IPS-15b (cell line): Measurements from ENCODE around the gene SEMG1.

ENCODE experiments used
- H3K27me3 ChIP-seq: one replicate; pipeline ENCODE4 v1.6.1; 2013; ENCODE audit warnings: low read length; ENCODE audit not compliant: control insufficient read depth, insufficient read depth
- H3K36me3 ChIP-seq: one replicate; pipeline ENCODE4 v1.6.1; 2013; ENCODE audit warnings: low read length; ENCODE audit not compliant: control insufficient read depth, insufficient read depth
- H3K4me1 ChIP-seq: one replicate; pipeline ENCODE4 v1.6.1; 2013; ENCODE audit warnings: mild to moderate bottlenecking, low read length; ENCODE audit not compliant: control insufficient read depth, insufficient read depth
- H3K4me3 ChIP-seq: one replicate; pipeline ENCODE4 v1.5.1; 2013; ENCODE audit warnings: low read depth, low read length
- H3K9ac ChIP-seq: one replicate; pipeline ENCODE4 v1.6.1; 2013; ENCODE audit warnings: low read depth, mild to moderate bottlenecking, low read length
- H3K9me3 ChIP-seq: one replicate; pipeline ENCODE4 v1.6.1; 2013; ENCODE audit warnings: mild to moderate bottlenecking, low read length; ENCODE audit not compliant: control insufficient read depth, insufficient read depth

Gene SEMG1, protein sequence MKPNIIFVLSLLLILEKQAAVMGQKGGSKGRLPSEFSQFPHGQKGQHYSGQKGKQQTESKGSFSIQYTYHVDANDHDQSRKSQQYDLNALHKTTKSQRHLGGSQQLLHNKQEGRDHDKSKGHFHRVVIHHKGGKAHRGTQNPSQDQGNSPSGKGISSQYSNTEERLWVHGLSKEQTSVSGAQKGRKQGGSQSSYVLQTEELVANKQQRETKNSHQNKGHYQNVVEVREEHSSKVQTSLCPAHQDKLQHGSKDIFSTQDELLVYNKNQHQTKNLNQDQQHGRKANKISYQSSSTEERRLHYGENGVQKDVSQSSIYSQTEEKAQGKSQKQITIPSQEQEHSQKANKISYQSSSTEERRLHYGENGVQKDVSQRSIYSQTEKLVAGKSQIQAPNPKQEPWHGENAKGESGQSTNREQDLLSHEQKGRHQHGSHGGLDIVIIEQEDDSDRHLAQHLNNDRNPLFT

DNA sequence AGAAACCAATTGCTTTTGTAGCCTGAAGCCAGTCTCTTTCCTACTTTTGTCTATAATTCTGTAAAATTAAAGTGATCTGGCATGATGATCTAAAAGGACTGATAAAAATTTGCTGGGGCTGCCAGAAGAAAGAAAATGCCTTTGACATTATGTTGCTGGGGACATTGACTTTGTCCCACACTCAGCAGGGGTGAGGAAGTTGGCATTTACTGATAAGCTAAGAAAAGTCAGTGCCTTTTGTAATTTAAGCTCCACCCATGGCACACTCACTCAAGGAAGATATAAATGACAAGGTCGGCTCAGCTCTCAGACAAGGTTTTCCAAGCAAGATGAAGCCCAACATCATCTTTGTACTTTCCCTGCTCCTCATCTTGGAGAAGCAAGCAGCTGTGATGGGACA is at the start of gene SEMG1:
TSS of gene SEMG1 (plus strand) at position 309 of the 400 bp plus-strand sequence. CDS start at position 330, 21 bp downstream.
- H3K9ac ChIP-seq, result no peak within 1 kb of the TSS
- H3K4me3 ChIP-seq, result no peak within 1 kb of the TSS
- H3K4me1 ChIP-seq, result peaks cover 14% of the 10 kb centered on the region
- no peaks in the 10 kb centered on the region for H3K9me3 ChIP-seq
- no peaks in the 10 kb centered on the region for H3K27me3 ChIP-seq
- no peaks in the 10 kb centered on the region for H3K36me3 ChIP-seq

DNA sequence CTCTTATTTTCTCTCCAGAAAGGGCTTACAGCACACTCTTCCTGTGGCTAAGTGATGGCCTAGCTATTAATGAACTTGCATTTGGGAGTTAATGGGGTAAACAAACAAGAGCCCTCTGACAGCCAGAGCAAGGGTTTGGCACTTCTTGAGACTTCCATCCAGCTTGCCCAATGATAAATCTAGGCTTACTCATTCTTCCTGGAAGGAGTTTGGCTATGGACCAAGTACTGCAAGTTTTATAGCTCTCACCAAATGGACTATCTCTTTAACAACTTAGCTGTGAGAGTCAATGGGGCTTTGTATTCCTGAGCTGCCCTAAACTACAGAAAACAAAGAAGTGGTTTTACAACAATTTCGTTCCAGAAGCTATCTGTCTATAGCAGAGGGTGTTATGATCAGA is 48.9 kb upstream of the SEMG1 start:
- no peaks in the 10 kb centered on the region for H3K4me1 ChIP-seq
- H3K27me3 ChIP-seq, result no peaks in the 10 kb centered on the region
- H3K9ac ChIP-seq, result no peak overlapping the region
- no peaks in the 10 kb centered on the region for H3K36me3 ChIP-seq
- H3K9me3 ChIP-seq, result no peaks in the 10 kb centered on the region
- H3K4me3 ChIP-seq, result no peak overlapping the region

DNA sequence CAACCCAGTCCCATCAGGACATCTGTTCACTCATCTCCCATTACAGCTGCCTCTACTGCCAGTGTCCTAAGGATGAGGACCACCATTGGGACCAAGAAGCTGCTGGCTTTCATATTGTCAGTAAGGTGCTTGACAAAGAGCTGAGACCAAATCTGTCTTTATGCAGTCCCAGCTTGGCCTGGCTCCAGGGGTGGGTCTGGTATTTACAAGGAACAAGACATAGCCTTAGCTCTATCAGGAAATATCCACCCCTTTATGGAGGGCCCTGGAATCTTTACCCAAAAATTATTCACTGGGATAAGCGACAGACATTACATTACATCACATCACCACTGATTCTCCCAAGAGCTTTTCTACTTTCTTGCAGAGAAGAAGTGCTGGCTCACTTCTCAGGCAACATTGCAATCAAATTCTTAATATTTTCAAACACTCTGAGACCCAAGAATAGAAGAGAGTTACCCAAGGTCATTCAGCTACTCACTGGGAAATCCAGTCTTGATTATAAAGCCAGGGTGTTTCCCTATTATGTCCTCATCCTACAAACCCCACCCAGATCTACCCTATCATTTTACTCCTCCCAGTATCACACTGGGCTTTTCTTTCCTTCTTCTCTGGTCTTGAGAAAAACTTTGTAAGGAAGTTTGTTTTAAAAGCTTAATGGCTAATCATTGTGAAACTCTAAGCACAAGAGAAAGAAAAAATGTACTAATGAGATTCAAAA is 43.6 kb upstream of the SEMG1 start:
- Histone ChIP-seq H3K4me1 (no peaks in the 10 kb centered on the region), H3K9me3 (no peaks in the 10 kb centered on the region), H3K9ac (no peak overlapping the region), H3K36me3 (no peaks in the 10 kb centered on the region), H3K4me3 (no peak overlapping the region), H3K27me3 (no peaks in the 10 kb centered on the region)

DNA sequence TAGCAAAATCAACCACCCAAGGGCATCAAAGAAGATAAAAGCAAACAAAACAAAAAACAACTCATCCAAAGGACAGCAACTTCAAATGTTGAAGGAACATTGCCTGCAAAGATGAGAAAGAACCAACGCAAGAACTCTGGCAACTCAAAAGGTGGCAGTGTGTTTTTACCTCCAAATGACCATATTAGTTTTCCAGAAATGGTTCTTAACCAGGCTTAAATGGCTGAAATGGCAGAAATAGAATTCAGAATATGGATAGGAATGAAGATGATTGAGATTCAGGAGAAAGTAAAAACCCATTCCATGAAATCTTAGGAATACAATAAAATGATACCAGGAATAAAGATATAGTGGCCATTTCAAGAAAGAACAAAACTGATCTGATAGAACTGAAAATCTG is 41.9 kb upstream of the SEMG1 start:
- Histone ChIP-seq H3K4me3 (no peak overlapping the region), H3K4me1 (no peaks in the 10 kb centered on the region), H3K9ac (no peak overlapping the region), H3K27me3 (no peaks in the 10 kb centered on the region), H3K36me3 (no peaks in the 10 kb centered on the region), H3K9me3 (no peaks in the 10 kb centered on the region)

DNA sequence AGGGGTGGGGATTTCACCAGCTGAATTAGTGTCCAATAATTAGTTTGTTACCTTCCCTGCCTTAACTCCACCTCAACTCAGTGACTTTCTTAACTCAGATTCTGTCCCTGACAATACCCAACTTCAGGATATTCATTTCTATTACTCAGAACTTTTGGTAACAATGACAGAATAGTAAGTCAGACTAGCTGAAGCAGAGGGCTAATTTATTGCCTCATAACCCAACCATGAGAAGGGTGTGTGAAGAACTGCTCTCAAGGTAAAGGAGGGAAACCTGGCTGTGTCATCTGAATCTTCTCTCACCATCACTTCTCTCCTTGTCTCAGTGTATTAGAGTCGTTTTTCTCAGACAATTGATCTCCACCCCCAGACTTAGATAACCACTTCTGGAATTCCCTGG is 33.3 kb upstream of the SEMG1 start:
- Histone ChIP-seq H3K36me3 (no peaks in the 10 kb centered on the region), H3K27me3 (peaks cover 3% of the 10 kb centered on the region), H3K4me3 (no peak overlapping the region), H3K9me3 (no peaks in the 10 kb centered on the region), H3K4me1 (peaks cover 3% of the 10 kb centered on the region), H3K9ac (no peak overlapping the region)

DNA sequence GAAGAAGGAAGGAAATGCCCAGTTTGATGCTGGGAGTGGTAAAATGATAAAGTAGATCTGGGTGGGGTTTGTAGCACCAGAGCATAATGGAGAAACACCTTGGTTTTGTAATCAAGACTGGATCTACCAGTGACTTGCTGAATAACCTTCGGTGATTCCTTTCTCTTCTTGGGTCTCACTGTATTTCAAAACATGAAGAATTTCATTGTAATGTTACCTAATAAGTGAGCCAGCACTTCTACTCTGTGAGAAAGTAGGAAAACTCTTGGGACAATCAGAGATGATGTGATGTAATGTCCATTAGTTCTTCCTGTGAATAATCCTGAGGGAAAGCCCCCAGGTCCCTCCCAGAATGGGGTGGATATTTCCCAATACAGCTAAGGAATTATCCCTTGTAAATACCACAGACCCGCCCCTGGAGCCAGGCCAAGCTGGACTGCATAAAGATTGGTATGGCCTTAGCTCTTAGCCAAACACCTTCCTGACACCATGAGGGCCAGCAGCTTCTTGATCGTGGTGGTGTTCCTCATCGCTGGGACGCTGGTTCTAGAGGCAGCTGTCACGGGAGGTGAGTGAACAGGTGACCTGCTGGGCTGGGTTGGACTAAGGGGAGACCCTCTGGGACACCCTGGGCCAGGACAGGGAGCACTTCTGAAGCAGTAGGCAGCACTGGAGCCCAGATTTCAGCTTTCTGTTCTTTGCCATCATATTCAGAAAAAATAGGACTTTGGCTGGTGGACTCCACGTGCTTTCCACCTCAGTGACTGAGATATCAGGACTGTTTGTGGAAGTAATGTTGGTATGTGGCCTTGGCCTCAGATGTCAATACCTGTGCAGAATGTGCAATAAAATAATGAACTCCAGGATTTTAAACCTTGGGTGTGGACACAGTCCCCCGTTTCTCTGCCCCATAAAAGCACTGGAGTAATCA is 32.1 kb upstream of the SEMG1 start, which contains the start of gene PI3:
TSS of gene PI3 (plus strand) at position 469 of the 931 bp plus-strand sequence. CDS start at position 490, 21 bp downstream.
- Histone ChIP-seq H3K4me3 (no peak within 1 kb of the TSS), H3K36me3 (no peaks in the 10 kb centered on the region), H3K9me3 (no peaks in the 10 kb centered on the region), H3K27me3 (peaks cover 3% of the 10 kb centered on the region), H3K4me1 (peaks cover 3% of the 10 kb centered on the region), H3K9ac (no peak within 1 kb of the TSS)

DNA sequence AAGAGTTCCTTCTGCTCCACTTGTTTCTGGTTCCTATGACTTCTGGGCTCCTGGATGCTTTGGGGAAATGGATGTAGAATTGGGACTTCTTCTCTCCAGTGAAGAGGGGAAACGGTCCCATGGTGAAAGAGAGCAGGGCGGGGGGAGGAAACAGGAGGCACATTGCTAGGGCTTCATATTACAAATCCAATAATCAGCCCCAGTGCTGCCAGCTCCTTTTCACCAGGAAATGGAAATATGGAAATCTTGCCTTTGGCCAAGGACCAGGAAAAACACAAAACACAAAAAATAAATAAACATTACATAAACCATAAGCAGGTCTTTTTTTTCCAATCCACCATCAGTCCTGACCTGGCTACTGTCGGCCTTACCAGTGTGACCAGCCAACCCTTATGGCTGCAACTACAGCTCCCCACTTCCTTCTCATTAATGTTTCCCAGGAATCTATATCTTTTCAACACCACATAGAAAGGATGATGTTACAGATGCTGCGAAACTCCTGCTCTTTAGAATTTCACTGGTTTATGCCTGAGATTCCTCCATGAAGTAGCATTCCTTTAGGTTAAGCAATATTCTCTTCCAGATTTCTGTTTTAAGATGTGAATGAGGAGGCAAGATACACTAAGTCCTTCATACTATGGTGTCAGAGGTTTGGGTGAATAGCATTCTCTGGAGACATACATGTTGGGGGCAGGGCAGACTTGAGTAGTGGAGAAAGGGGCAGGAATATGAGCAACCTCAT is 30.1 kb upstream of the SEMG1 start:
- H3K9me3 ChIP-seq, result no peaks in the 10 kb centered on the region
- no peak overlapping the region for H3K4me3 ChIP-seq
- no peaks in the 10 kb centered on the region for H3K36me3 ChIP-seq
- H3K9ac ChIP-seq, result no peak overlapping the region
- H3K27me3 ChIP-seq, result peaks cover 3% of the 10 kb centered on the region
- H3K4me1 ChIP-seq, result peaks cover 3% of the 10 kb centered on the region

DNA sequence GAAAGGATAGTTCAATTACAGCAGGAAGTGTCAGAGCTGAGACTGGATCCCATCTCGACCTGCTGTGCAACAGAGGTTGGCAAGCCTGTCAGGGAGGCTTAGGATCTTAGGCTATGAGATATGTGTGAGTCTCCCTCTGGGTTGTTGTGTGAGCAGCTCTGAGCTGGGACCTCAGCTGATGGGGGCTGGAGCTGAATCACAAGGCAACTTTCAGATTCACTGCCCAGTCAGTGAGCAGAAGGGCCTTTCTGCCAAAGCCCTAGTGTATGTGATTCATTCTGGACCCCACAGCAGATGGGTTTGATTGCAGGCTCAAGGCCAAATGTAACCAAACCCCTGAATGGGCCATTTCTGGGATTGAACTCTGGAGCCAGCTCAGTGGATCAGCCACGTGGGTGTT is 27.7 kb upstream of the SEMG1 start:
- no peaks in the 10 kb centered on the region for H3K27me3 ChIP-seq
- H3K4me1 ChIP-seq, result peaks cover 3% of the 10 kb centered on the region
- no peaks in the 10 kb centered on the region for H3K9me3 ChIP-seq
- no peak overlapping the region for H3K9ac ChIP-seq
- H3K4me3 ChIP-seq, result no peak overlapping the region
- no peaks in the 10 kb centered on the region for H3K36me3 ChIP-seq

DNA sequence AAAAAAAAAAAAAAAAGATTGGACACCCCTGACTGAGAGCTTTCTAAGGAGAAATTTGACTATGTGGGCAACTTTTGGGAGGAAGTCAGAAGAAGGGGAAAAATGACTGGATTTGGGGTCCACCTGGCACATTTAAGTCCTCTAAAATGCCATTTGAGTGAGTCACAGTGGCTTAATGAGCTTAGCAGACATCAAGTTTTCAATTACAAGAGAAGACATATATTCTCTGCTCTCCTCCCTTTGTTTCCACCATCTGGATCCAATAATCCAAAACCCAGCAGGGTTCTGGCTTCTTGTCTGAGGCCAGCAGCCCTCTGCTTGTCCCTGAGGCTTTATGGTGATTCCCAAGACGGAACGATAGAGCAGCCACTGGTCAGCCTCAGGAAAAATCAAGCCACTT is 25.2 kb upstream of the SEMG1 start:
- Histone ChIP-seq H3K9me3 (no peaks in the 10 kb centered on the region), H3K36me3 (no peaks in the 10 kb centered on the region), H3K9ac (no peak overlapping the region), H3K27me3 (no peaks in the 10 kb centered on the region), H3K4me3 (no peak overlapping the region), H3K4me1 (peaks cover under 1% of the 10 kb centered on the region)

DNA sequence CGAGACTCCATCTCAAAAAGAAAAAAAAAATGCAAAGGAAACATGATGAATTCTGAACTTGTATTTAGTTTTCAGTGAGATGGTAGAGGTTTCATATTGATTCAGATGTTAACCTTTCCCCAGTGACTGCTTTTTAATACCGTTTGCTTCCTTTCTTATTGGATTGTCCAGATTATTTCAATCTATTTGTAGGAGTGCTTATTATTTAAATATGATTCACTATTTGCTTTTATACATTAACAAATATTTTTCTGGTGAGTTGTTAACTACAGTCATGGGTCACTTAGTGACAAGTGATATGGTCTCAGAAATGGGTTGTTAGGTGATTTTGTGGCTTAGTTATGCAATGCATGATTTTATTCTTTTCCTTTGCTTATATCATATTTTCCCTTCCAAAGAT is 23.7 kb upstream of the SEMG1 start:
- H3K4me1 ChIP-seq, result no peaks in the 10 kb centered on the region
- H3K36me3 ChIP-seq, result no peaks in the 10 kb centered on the region
- H3K9ac ChIP-seq, result no peak overlapping the region
- H3K27me3 ChIP-seq, result no peaks in the 10 kb centered on the region
- no peaks in the 10 kb centered on the region for H3K9me3 ChIP-seq
- H3K4me3 ChIP-seq, result no peak overlapping the region

DNA sequence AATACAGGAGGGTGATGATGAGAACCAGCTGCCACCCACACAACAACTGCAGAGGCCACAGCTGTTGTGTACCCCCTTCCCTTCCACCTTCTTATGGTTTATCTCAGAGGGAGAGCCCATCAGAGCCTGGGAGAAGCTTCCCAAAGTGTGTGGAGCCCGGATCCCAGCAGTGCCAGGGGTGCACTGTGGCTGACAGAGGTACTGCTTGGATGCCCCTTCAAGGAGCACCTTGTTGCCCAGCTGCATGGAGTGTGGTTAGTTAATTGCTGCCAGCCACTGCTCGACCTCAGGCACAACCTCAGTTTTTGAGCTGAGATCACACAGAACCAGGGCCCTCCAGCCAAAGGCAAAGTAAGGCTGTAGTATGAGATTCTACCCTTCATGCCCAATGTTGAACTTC is 19.1 kb upstream of the SEMG1 start:
- no peaks in the 10 kb centered on the region for H3K36me3 ChIP-seq
- no peaks in the 10 kb centered on the region for H3K9me3 ChIP-seq
- no peak overlapping the region for H3K9ac ChIP-seq
- no peak overlapping the region for H3K4me3 ChIP-seq
- H3K4me1 ChIP-seq, result no peaks in the 10 kb centered on the region
- no peaks in the 10 kb centered on the region for H3K27me3 ChIP-seq
